Osteoblast (primary cell): ENCODE measurements around the gene CEP170B. TPM values are rescaled to one million over a fixed set of nuclear protein-coding genes. Genes with fewer than 3 reads are reported as not detected.
A peak's percentile ranks its signal among the peaks of the same experiment; 100 is the strongest.

Experiments used
- DNase-seq: peaks from one replicate; pipeline ENCODE4 v3.0.0; 2011; ENCODE audit warnings: low spot score, mixed read lengths; ENCODE audit not compliant: insufficient read length; ENCODE audit errors: missing footprints
- H2AFZ ChIP-seq: 2 replicates; pipeline ENCODE4 v1.6.0; 2011; ENCODE audit warnings: mild to moderate bottlenecking, low read length
- H3K27ac ChIP-seq: 2 replicates; pipeline ENCODE4 v1.5.1; 2011; ENCODE audit warnings: mild to moderate bottlenecking, low read depth, low read length, moderate library complexity
- H3K27me3 ChIP-seq: 2 replicates; pipeline ENCODE4 v1.6.0; 2012; ENCODE audit warnings: mild to moderate bottlenecking, control low read depth, inconsistent platforms, low read length, moderate library complexity; ENCODE audit not compliant: insufficient read depth
- H3K36me3 ChIP-seq: 2 replicates; pipeline ENCODE4 v1.5.1; 2011; ENCODE audit warnings: mild to moderate bottlenecking, low read length, control low read depth, moderate library complexity; ENCODE audit not compliant: insufficient read depth
- H3K4me1 ChIP-seq: 2 replicates; pipeline ENCODE4 v1.5.1; 2011; ENCODE audit warnings: mild to moderate bottlenecking, low read length, control low read depth, moderate library complexity; ENCODE audit not compliant: insufficient read depth
- H3K4me2 ChIP-seq: 2 replicates; pipeline ENCODE4 v1.6.0; 2011; ENCODE audit warnings: mild to moderate bottlenecking, low read length; ENCODE audit not compliant: insufficient read depth
- H3K4me3 ChIP-seq: fragments of 200-600 bp; sonication (generic); 3 replicates; pipeline ENCODE4 v1.5.1; 2012; ENCODE audit warnings: mild to moderate bottlenecking, low read length, inconsistent platforms; ENCODE audit not compliant: insufficient read depth
- H3K79me2 ChIP-seq: 2 replicates; pipeline ENCODE4 v1.6.0; 2012; ENCODE audit warnings: mild to moderate bottlenecking, low read length, control low read depth, inconsistent platforms; ENCODE audit not compliant: insufficient read depth
- H3K9me3 ChIP-seq: 2 replicates; pipeline ENCODE4 v1.5.1; 2011; ENCODE audit warnings: low read depth, low read length, control low read depth
- H4K20me1 ChIP-seq: 2 replicates; pipeline ENCODE4 v1.6.0; 2012; ENCODE audit warnings: mild to moderate bottlenecking, low read length, control low read depth; ENCODE audit not compliant: insufficient read depth
- total RNA-seq: library from RNA; depleted of rRNA; stranded (reverse); fragments of >200 nt; gene quantifications from 2 replicates; pipeline ENCODE4 v1.2.3, GENCODE V29; 2012
- TF ChIP-seq, protein P1 (sequence below): IDR thresholded peaks from 2 replicates; pipeline ENCODE4 v1.5.1; 2011; ENCODE audit warnings: mild to moderate bottlenecking, low read depth, low read length, moderate library complexity; ENCODE audit errors: extremely low read depth

The CEP170B gene
- total RNA-seq, 1 donor: 21.0 TPM

DNA sequence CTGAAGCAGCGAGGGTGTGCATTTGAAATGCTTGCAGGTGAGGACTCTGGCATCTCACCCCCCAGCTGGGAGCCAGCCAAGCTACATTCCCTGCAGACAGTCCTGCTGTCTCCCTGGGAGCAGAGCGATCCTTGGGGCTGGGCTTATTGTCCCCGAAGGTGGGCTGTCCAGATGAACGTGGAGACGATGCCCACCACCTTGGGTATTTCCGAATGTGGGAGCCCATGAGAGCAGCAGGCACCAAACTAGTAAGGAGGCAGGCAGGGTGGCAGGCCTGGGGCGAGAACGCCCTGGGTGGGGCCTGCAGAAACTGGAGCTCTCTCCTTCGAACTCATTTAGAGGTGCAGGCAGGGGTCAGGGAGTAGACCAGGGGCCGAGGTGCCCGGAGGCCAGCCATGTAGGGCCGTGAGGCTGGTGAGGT, 45.7 kb upstream of the CEP170B start:
- H2AFZ ChIP-seq: no peak overlapping the region
- H3K36me3 ChIP-seq: no peaks in the 10 kb centered on the region
- H3K27ac ChIP-seq: no peak overlapping the region
- no peaks in the 10 kb centered on the region for H3K9me3 ChIP-seq
- peaks cover 13% of the 10 kb centered on the region for H3K79me2 ChIP-seq
- no peaks in the 10 kb centered on the region for H3K27me3 ChIP-seq
- no peaks in the 10 kb centered on the region for H4K20me1 ChIP-seq
- peaks cover 16% of the 10 kb centered on the region for H3K4me1 ChIP-seq
- DNase-seq: peak; percentile 14
- H3K4me3 ChIP-seq: no peak overlapping the region
- TF ChIP-seq, protein P1, sequence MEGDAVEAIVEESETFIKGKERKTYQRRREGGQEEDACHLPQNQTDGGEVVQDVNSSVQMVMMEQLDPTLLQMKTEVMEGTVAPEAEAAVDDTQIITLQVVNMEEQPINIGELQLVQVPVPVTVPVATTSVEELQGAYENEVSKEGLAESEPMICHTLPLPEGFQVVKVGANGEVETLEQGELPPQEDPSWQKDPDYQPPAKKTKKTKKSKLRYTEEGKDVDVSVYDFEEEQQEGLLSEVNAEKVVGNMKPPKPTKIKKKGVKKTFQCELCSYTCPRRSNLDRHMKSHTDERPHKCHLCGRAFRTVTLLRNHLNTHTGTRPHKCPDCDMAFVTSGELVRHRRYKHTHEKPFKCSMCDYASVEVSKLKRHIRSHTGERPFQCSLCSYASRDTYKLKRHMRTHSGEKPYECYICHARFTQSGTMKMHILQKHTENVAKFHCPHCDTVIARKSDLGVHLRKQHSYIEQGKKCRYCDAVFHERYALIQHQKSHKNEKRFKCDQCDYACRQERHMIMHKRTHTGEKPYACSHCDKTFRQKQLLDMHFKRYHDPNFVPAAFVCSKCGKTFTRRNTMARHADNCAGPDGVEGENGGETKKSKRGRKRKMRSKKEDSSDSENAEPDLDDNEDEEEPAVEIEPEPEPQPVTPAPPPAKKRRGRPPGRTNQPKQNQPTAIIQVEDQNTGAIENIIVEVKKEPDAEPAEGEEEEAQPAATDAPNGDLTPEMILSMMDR: no peak
- no peak overlapping the region for H3K4me2 ChIP-seq

DNA sequence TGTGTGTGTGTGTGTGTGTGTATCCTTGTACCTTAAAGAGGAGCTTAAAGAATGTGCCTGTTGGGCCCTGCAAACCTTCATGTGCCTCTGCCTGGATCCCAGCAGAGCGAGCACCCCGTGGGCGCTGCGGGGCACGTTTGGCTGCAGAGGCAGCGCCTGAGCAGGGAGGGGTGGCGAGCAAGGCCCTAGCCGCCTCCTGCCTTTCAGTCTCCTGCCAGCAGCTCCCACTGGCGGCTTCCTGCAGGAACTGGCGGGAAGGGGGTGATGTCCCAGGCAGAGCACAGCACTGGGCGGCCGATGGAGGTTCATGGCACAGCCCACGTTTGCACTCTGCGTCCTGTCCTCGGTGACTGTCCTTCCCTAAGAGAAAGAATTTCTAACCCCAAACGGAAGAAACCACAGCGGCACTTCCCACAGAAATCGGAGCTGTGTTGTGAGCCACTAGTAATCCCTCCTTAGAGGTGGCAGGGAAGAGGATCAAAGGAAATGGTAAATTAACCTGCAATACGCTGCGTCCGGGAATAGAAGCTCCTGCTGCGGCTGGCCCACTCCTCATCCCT, 44.3 kb upstream of the CEP170B start:
- Histone ChIP-seq H3K9me3 (no peaks in the 10 kb centered on the region), H3K27me3 (no peaks in the 10 kb centered on the region), H3K79me2 (peaks cover 5% of the 10 kb centered on the region), H3K27ac (no peak overlapping the region), H3K4me3 (no peak overlapping the region), H3K36me3 (no peaks in the 10 kb centered on the region), H3K4me2 (peak overlapping the region; percentile 44), H3K4me1 (peaks cover 10% of the 10 kb centered on the region), H4K20me1 (no peaks in the 10 kb centered on the region), H2AFZ (peak overlapping the region; percentile 31)
- DNase-seq: peak; percentile 98
- TF ChIP-seq, protein P1: peak; percentile 56

DNA sequence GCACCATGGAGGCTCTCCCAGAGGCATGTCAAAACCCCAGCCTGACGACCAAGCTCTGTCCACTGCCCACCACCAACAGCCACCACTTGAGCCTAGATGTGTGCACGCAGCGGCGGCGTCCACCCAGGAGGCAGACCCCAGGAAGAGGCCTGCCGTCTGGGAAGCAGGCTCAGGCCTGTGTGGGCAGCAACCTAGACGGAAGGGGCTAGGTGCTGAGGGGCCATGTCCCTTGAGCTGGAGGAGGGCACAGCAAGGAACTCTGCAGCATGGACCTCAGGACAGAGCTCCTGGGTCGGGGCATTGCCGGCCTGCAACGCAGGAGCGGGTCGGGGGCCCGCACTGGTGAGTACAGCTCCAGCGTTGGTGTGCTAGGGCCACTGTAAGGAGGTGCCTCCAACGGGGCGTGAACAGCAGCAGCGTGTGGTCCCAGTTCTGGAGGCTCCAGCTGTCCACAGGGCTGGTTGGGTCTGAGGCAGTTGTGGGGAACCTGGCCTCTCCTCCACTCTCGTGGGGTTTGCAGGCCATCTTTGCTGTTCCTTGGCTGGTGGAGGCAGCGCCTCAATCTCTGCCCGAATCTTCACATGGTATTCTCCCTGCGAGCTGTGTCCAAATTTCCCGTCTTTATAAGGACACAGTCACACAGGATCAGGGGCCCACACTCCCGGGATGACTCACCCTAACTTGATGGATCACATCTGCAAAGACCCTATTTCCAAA, 43.7 kb upstream of the CEP170B start:
- H3K27me3 ChIP-seq: no peaks in the 10 kb centered on the region
- peak; percentile 50 for DNase-seq
- H3K36me3 ChIP-seq: no peaks in the 10 kb centered on the region
- H4K20me1 ChIP-seq: no peaks in the 10 kb centered on the region
- H3K79me2 ChIP-seq: peaks cover 3% of the 10 kb centered on the region
- H3K9me3 ChIP-seq: no peaks in the 10 kb centered on the region
- peaks cover 9% of the 10 kb centered on the region for H3K4me1 ChIP-seq
- H3K4me2 ChIP-seq: no peak overlapping the region
- no peak overlapping the region for H3K27ac ChIP-seq
- TF ChIP-seq, protein P1: no peak
- H2AFZ ChIP-seq: no peak overlapping the region
- no peak overlapping the region for H3K4me3 ChIP-seq

DNA sequence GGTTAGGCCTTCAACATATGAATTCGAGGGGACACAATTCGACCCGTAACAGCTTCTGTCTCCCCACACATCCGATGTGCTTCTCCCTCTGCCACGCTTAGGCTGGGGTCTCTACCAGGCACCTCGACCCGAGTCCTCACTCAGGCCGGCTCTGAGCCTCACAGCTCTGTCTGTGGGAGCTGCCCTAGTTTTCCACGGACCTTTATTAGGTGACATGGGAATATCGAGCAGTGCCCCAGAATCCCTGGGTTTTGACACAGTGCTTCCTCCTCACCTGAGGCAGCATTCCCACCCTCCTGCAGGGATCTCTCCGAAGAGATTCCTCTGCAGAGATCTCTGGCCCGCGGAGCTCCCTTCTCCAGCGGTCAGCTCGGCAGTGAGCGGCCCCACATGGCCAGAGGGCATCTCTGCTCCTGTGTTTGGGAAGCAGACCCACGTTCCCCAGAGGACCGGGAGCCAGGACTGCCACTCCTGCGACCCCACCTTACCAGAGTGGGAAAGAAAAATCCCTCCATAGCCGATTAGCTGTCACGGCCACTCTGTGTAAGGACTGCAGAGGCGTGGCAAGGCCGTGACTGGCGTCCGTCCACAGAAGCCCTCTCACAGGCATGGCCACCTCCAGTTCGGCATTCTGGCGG, 43.0 kb upstream of the CEP170B start:
- Histone ChIP-seq H3K79me2 (no peaks in the 10 kb centered on the region), H2AFZ (no peak overlapping the region), H3K36me3 (no peaks in the 10 kb centered on the region), H3K27ac (no peak overlapping the region), H4K20me1 (no peaks in the 10 kb centered on the region), H3K4me3 (no peak overlapping the region), H3K4me2 (no peak overlapping the region), H3K27me3 (no peaks in the 10 kb centered on the region), H3K4me1 (peaks cover 4% of the 10 kb centered on the region), H3K9me3 (no peaks in the 10 kb centered on the region)
- TF ChIP-seq, protein P1: no peak
- DNase-seq: peak; percentile 49
